Fibroblast of lung (primary cell): Measurements from ENCODE around the gene SNX14.

Experiments
- CTCF ChIP-seq, 2 donors: IDR thresholded peaks in 1 of 2; conservative IDR thresholded peaks in 1 of 2; 1 replicate in 1 of 2; 2 replicates in 1 of 2; pipeline ENCODE4 v1.5.1; 2011 to 2012; ENCODE audit warnings: low read length in 2 of 2, control low read depth in 1 of 2, inconsistent platforms in 1 of 2, low read depth in 1 of 2, mild to moderate bottlenecking in 1 of 2
- EZH2 ChIP-seq: IDR thresholded peaks from 2 replicates; pipeline ENCODE4 v1.5.1; 2012; ENCODE audit warnings: low read length, control low read depth, mild to moderate bottlenecking; ENCODE audit errors: missing control alignments

GRCh38 chr6:85568411-85568810 lies 25.2 kb downstream of the SNX14 start:
- no peak for TF ChIP-seq CTCF (conservative IDR thresholded peaks at IDR 0.05 in 1 of 2, IDR thresholded peaks at IDR 0.05 in 1 of 2; ENCODE audit: low read depth in 1 of 2, low read length in 2 of 2)
- no peak for TF ChIP-seq EZH2
